DND-41 (cell line): ENCODE data around the gene VASH1.

Source experiments
- ATAC-seq: fragments of 200-7000 bp; cut with Tn5 transposase; 3 replicates; pipeline ENCODE4 v1.9.1; 2021; ENCODE audit warnings: low read depth; ENCODE audit not compliant: insufficient read depth
- DNase-seq: peaks from one replicate; pipeline ENCODE4 v3.0.0-alpha.2; 2020
- H2AFZ ChIP-seq: 2 replicates; pipeline ENCODE4 v1.6.0; 2012; ENCODE audit warnings: low read depth, low read length
- H3K27ac ChIP-seq: 2 replicates; pipeline ENCODE4 v1.5.1; 2012; ENCODE audit warnings: low read length, inconsistent platforms
- H3K27me3 ChIP-seq: fragments of 200-600 bp; sonication (generic); 2 replicates; pipeline ENCODE4 v1.6.0; 2012; ENCODE audit warnings: low read length, mild to moderate bottlenecking, inconsistent platforms; ENCODE audit not compliant: insufficient read depth, poor library complexity
- H3K36me3 ChIP-seq: 2 replicates; pipeline ENCODE4 v1.5.1; 2012; ENCODE audit warnings: low read length, inconsistent platforms; ENCODE audit not compliant: insufficient read depth
- H3K4me1 ChIP-seq: 2 replicates; pipeline ENCODE4 v1.5.1; 2012; ENCODE audit warnings: mild to moderate bottlenecking, low read length; ENCODE audit not compliant: insufficient read depth
- H3K4me2 ChIP-seq: 2 replicates; pipeline ENCODE4 v1.6.0; 2012; ENCODE audit warnings: mild to moderate bottlenecking, moderate library complexity, low read length, inconsistent platforms; ENCODE audit not compliant: insufficient read depth
- H3K4me3 ChIP-seq, 2 experiments: fragments of 200-600 bp in 1 of 2; shearing (Covaris generic) in 1 of 2; 2 replicates each; pipeline ENCODE4 v1.5.1; 2012 to 2016; ENCODE audit warnings: inconsistent platforms in 2 of 2, low read length in 2 of 2, mild to moderate bottlenecking in 2 of 2, low read depth in 1 of 2, moderate library complexity in 1 of 2
- H3K79me2 ChIP-seq: 2 replicates; pipeline ENCODE4 v1.6.0; 2012; ENCODE audit warnings: low read length, inconsistent platforms; ENCODE audit not compliant: insufficient read depth
- H3K9ac ChIP-seq: 2 replicates; pipeline ENCODE4 v1.6.0; 2012; ENCODE audit warnings: low read depth, mild to moderate bottlenecking, inconsistent platforms, low read length, moderate library complexity
- H3K9me3 ChIP-seq: 2 replicates; pipeline ENCODE4 v1.5.1; 2012; ENCODE audit warnings: low read length, moderate library complexity, mild to moderate bottlenecking, inconsistent platforms; ENCODE audit not compliant: insufficient read depth, severe bottlenecking
- H4K20me1 ChIP-seq: 2 replicates; pipeline ENCODE4 v1.6.0; 2012; ENCODE audit warnings: low read length; ENCODE audit not compliant: insufficient read depth
- CTCF ChIP-seq: IDR thresholded peaks from 2 replicates; pipeline ENCODE4 v1.5.1; 2012; ENCODE audit warnings: borderline replicate concordance, low read length, moderate library complexity, mild to moderate bottlenecking; ENCODE audit not compliant: poor library complexity, severe bottlenecking; ENCODE audit errors: extremely low read depth
- EZH2 ChIP-seq: IDR thresholded peaks from 3 replicates; pipeline ENCODE4 v1.6.1; 2012; ENCODE audit warnings: borderline replicate concordance, low read depth, mild to moderate bottlenecking, moderate library complexity, low read length, inconsistent platforms; ENCODE audit not compliant: severe bottlenecking

The VASH1 gene

DNA sequence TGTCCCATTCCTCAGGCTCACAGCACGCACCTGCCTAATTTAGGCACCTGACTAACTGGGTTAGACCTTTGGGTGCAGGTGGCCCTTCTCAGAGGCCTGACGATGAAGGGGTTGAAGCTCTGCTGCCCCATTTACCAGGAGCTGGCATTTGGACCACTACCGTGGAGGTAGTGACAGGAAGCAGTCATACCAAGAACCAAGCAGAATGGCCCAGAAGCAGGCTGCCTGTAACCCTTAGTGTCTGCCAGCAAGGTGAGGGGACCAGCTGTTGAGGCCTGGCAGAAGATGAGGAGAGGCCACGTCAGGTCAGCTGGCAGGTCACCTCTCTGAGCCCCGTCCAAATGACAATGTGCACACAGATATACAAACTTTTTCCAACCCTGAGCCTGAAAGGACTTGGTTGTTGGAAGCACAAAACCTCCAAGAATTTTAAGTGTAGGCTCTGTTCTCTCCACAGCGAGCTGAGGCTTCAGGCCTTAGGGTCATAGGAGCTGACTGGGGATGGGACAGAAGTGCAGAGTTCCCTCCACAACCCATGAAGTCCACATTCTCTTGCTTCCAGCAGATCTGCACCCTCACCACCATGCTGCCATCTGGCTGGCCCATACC, 23.1 kb downstream of the VASH1 start:
- H3K4me2 ChIP-seq = no peak overlapping the region
- no peaks in the 10 kb centered on the region for H3K27me3 ChIP-seq
- peaks cover 73% of the 10 kb centered on the region for H3K36me3 ChIP-seq
- H3K9ac ChIP-seq = no peak overlapping the region
- H2AFZ ChIP-seq = no peak overlapping the region
- no peak for ATAC-seq
- peaks cover 8% of the 10 kb centered on the region for H4K20me1 ChIP-seq
- TF ChIP-seq CTCF (no peak), EZH2 (no peak)
- H3K27ac ChIP-seq = no peak overlapping the region
- H3K4me3 ChIP-seq = no peak overlapping the region
- H3K9me3 ChIP-seq = no peaks in the 10 kb centered on the region
- no peak for DNase-seq
- no peaks in the 10 kb centered on the region for H3K79me2 ChIP-seq
- H3K4me1 ChIP-seq = no peaks in the 10 kb centered on the region

DNA sequence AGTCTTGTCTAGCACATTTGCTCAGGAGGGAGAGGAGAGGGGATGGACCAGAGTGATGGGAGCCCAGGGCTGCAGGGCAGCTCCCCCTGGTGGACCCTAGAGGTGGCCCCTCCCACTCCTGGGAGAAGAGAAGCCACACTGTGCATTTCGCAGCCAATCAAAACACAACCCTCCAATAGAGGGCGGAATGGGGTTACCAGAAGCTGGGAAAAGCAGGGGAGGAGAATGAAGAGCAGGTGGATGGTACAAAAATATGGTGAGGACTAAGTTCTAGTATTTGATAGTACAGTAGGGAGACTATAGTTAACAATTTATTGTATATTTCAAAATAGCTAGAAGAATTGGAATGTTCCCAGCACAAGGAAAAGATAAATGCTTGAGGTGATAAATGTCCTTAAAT, 23.6 kb downstream of the VASH1 start:
- TF ChIP-seq CTCF (peak; percentile 78), EZH2 (no peak)
- Histone ChIP-seq H3K79me2 (no peaks in the 10 kb centered on the region), H3K27ac (no peak overlapping the region), H3K4me3 (no peak overlapping the region), H2AFZ (no peak overlapping the region), H3K9ac (no peak overlapping the region), H3K9me3 (no peaks in the 10 kb centered on the region), H3K4me2 (no peak overlapping the region), H3K27me3 (no peaks in the 10 kb centered on the region), H4K20me1 (peaks cover 8% of the 10 kb centered on the region), H3K36me3 (peaks cover 75% of the 10 kb centered on the region), H3K4me1 (no peaks in the 10 kb centered on the region)
- DNase-seq (peak; percentile 65), ATAC-seq (peak; percentile 90)

GRCh38 chr14:76786601-76787000, 25.3 kb downstream of the VASH1 start:
- no peaks in the 10 kb centered on the region for H3K9me3 ChIP-seq
- no peak overlapping the region for H3K4me2 ChIP-seq
- TF ChIP-seq EZH2 = no peak
- no peak for TF ChIP-seq CTCF
- no peak for DNase-seq
- no peaks in the 10 kb centered on the region for H3K4me1 ChIP-seq
- H3K4me3 ChIP-seq = no peak overlapping the region
- peaks cover 8% of the 10 kb centered on the region for H4K20me1 ChIP-seq
- H3K36me3 ChIP-seq = peaks cover 84% of the 10 kb centered on the region
- H3K27ac ChIP-seq = no peak overlapping the region
- no peaks in the 10 kb centered on the region for H3K27me3 ChIP-seq
- ATAC-seq = no peak
- no peak overlapping the region for H3K9ac ChIP-seq
- H2AFZ ChIP-seq = no peak overlapping the region
- H3K79me2 ChIP-seq = no peaks in the 10 kb centered on the region

DNA sequence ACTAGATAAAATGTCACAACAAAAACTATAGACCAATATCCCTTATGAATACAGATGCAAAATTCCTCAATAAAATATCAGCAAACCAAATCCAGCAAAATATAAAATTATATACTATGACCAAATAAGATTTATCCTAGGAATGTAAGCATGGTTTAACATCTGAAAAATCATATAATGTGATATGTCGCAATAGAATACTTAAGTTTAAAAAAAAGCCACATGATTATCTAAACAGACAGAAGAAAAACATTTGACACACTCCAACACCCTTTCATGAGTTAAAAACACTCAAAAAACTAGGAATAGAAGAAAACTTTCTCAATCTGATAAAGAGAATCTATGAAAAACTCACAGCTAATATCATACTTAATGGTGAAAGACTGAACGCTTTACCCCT, 31.2 kb downstream of the VASH1 start:
- Histone ChIP-seq H3K36me3 (peaks cover 64% of the 10 kb centered on the region), H4K20me1 (no peaks in the 10 kb centered on the region), H3K27me3 (no peaks in the 10 kb centered on the region), H3K4me2 (no peak overlapping the region), H3K9me3 (peaks cover 3% of the 10 kb centered on the region), H3K27ac (no peak overlapping the region), H3K79me2 (no peaks in the 10 kb centered on the region), H3K9ac (no peak overlapping the region), H2AFZ (no peak overlapping the region), H3K4me1 (no peaks in the 10 kb centered on the region), H3K4me3 (no peak overlapping the region)
- no peak for ATAC-seq
- TF ChIP-seq EZH2 (no peak), CTCF (no peak)
- no peak for DNase-seq
